Esophagus muscularis mucosa (tissue), 4 donors: ENCODE data around the gene RASD1. TPM values are rescaled to one million over a fixed set of nuclear protein-coding genes. Genes with fewer than 3 reads are reported as not detected.

Experiments
- DNase-seq: peaks from one replicate; pipeline ENCODE4 v3.0.0-alpha.2; 2017; ENCODE audit errors: extremely low spot score
- H3K27ac ChIP-seq, 4 donors: fragments of 200-600 bp; sonication (generic); replicated peaks in 1 of 4; 1 replicate in 3 of 4; 2 replicates in 1 of 4; pipeline ENCODE4 v1.5.1; 2016 to 2019; ENCODE audit warnings: mild to moderate bottlenecking in 1 of 4
- H3K27me3 ChIP-seq, 4 donors: fragments of 200-600 bp; sonication (generic); one replicate each; pipeline versions ENCODE4 v1.5.1 to v1.6.0; 2016 to 2019
- H3K36me3 ChIP-seq, 4 donors: fragments of 200-600 bp; sonication (generic); one replicate each; pipeline ENCODE4 v1.5.1; 2016 to 2019
- H3K4me1 ChIP-seq, 4 donors: fragments of 200-600 bp; sonication (generic); one replicate each; pipeline ENCODE4 v1.5.1; 2016 to 2019
- H3K4me3 ChIP-seq, 4 donors: fragments of 200-600 bp; sonication (generic); 1 replicate in 2 of 4; 2 replicates in 2 of 4; pipeline ENCODE4 v1.5.1; 2016 to 2019; ENCODE audit warnings: mild to moderate bottlenecking in 4 of 4, moderate library complexity in 1 of 4
- H3K9me3 ChIP-seq, 4 donors: fragments of 200-600 bp; sonication (generic); 1 replicate in 3 of 4; 2 replicates in 1 of 4; pipeline ENCODE4 v1.5.1; 2016 to 2019
- EP300 ChIP-seq: sonication (generic); formaldehyde crosslinking; IDR thresholded peaks from one replicate; pipeline ENCODE4 v1.6.1; 2017; ENCODE audit warnings: antibody characterized with exemption
- POLR2A ChIP-seq: fragments of 450-650 bp; IDR thresholded peaks from one replicate; pipeline ENCODE4 v1.6.1; 2017; ENCODE audit warnings: antibody characterized with exemption, moderate library complexity, mild to moderate bottlenecking, low read depth
- POLR2AphosphoS5 ChIP-seq, 2 donors: sonication (generic); formaldehyde crosslinking; IDR thresholded peaks; one replicate each; pipeline ENCODE4 v1.6.1; 2017; ENCODE audit warnings: antibody characterized with exemption in 2 of 2
- WGBS: methylation state at CpG from one replicate; pipeline ENCODE4 v1.1.5; 2018; 5-methylcytosine and 5-hydroxymethylcytosine counted together
- intact Hi-C: fragments of 100-400 bp; cut with DNase I; formaldehyde crosslinking; loops from one replicate; pipeline ENCODE4 v1.15.1; 2023
- total RNA-seq, 4 donors: library from RNA; depleted of rRNA; stranded (reverse); fragments of >200 nt; gene quantifications; one replicate each; pipeline versions ENCODE4 v1.1.0 to v1.2.1, GENCODE V29; 2016
- TF ChIP-seq, protein P1 (sequence below), 3 experiments: fragments of 200-600 bp in 2 of 3; fragments of 450-650 bp in 1 of 3; sonication (generic) in 2 of 3; IDR thresholded peaks; one replicate each; pipeline ENCODE4 v1.5.1; 2017 to 2019; ENCODE audit warnings: antibody characterized with exemption in 3 of 3, mild to moderate bottlenecking in 2 of 3, moderate library complexity in 1 of 3

RASD1 gene
- total RNA-seq, 4 donors from 2014 or later = 5.0 to 17.9 (median 13.3) TPM

GRCh38 chr17:17502741-17503565 lies 6.8 kb upstream of the RASD1 start:
- TF ChIP-seq, protein P1, sequence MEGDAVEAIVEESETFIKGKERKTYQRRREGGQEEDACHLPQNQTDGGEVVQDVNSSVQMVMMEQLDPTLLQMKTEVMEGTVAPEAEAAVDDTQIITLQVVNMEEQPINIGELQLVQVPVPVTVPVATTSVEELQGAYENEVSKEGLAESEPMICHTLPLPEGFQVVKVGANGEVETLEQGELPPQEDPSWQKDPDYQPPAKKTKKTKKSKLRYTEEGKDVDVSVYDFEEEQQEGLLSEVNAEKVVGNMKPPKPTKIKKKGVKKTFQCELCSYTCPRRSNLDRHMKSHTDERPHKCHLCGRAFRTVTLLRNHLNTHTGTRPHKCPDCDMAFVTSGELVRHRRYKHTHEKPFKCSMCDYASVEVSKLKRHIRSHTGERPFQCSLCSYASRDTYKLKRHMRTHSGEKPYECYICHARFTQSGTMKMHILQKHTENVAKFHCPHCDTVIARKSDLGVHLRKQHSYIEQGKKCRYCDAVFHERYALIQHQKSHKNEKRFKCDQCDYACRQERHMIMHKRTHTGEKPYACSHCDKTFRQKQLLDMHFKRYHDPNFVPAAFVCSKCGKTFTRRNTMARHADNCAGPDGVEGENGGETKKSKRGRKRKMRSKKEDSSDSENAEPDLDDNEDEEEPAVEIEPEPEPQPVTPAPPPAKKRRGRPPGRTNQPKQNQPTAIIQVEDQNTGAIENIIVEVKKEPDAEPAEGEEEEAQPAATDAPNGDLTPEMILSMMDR (IDR thresholded peaks at IDR 0.05) = no peak
- TF ChIP-seq POLR2A (no peak), EP300 (no peak), POLR2AphosphoS5 (IDR thresholded peaks at IDR 0.05) (no peak)
- DNase-seq = no peak
- Histone ChIP-seq H3K27me3 (no peaks in the 10 kb centered on the region), H3K36me3 (peaks cover 0 to under 1% (median 0%) of the 10 kb centered on the region in 4 donors), H3K4me1 (peaks cover 0 to 4% (median 0%) of the 10 kb centered on the region in 4 donors), H3K4me3 (no peak overlapping the region), H3K9me3 (no peaks in the 10 kb centered on the region), H3K27ac (no peak overlapping the region)
- 91% methylated on average over 21 of the region's 21 CpGs for WGBS
- intact Hi-C loops = loop anchor here (5.0 kb wide), 1 partner anchor 139 kb away; no protein-coding TSS in a partner anchor

DNA sequence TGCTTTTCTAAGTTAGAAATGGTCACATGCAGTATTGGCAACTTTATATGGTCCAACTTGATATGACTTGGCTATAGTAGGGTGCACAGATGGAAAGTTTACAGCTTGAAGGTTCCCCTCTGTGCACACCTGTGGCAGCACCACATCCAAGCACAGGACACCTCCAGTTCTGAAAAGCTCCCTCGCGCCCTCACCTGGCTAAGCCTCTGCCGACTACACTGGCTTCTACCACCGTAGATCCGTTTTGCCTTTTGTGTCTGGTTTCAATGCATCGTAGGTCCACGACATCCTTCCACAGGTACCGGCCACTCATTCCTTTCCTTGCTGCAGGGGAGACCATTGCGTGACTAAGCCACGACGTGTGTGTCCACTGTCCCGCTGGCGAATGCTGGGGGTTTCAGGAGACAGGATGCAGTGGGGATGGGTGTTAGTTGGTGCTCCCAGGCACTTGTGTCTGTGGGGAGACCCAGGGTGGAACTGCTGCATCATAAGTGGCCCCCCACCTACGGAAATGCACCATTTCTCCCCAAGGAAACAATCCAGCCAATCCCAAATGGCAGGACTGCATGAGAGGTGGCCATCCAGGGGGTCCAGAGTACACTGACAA lies 4.9 kb upstream of the RASD1 start:
- no peaks in the 10 kb centered on the region for H3K36me3 ChIP-seq
- intact Hi-C loops = loop anchor here (5.0 kb wide), 1 partner anchor 141 kb away; no protein-coding TSS in a partner anchor
- no peaks in the 10 kb centered on the region for H3K27me3 ChIP-seq
- no peak for TF ChIP-seq POLR2A
- TF ChIP-seq EP300 = no peak
- TF ChIP-seq, protein P1 (IDR thresholded peaks at IDR 0.05) = no peak
- no peak for TF ChIP-seq POLR2AphosphoS5 (IDR thresholded peaks at IDR 0.05)
- no peak overlapping the region for H3K27ac ChIP-seq
- no peak for DNase-seq
- H3K4me3 ChIP-seq = no peak overlapping the region
- peaks cover 8 to 12% (median 10%) of the 10 kb centered on the region in 4 donors for H3K4me1 ChIP-seq
- 43% methylated on average over 14 of the region's 14 CpGs for WGBS
- H3K9me3 ChIP-seq = no peaks in the 10 kb centered on the region

DNA sequence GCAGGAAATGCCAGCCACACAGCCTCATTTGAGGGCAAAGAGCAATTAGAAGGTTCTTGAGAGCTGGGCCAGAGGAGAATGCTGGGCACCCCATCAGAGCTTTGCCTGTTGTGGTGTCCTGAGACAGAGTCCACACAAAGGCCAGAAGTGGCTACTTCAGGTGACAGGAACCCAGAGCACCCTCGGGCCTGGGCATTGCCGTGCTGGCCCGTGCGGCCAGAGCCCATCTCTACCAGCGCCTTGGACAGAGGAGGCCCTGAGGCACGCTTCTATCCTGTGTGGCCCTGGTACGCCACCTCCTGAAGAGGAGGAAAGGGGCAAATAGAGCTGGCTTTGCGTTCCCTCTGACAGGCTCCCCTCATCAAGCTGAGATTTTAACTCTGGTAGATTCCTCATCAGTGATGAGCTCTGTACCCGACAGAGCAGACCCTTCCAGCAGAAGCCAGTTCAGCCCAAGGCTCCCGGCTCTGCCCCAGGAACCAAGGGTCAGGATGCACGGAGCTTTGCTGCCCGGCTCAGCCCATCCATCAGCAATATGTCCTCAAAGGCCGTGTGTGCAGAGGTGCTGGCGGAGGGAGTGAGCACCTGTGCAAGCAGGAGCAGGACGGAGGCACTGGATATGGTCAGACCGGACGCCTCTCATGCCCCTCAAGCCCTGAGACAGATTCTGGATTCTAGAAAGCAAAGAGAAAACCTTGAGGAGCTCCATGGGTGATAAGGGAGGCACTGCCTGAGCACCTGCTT lies 3.4 kb upstream of the RASD1 start:
- TF ChIP-seq, protein P1 (IDR thresholded peaks at IDR 0.05) = no peak
- TF ChIP-seq POLR2AphosphoS5 (IDR thresholded peaks at IDR 0.05) (no peak), POLR2A (no peak), EP300 (no peak)
- Histone ChIP-seq H3K4me1 (peaks cover 21 to 27% (median 25%) of the 10 kb centered on the region in 4 donors), H3K27me3 (no peaks in the 10 kb centered on the region), H3K4me3 (no peak overlapping the region), H3K27ac (no peak overlapping the region), H3K36me3 (no peaks in the 10 kb centered on the region), H3K9me3 (no peaks in the 10 kb centered on the region)
- intact Hi-C loops = loop anchor here (5.0 to 10.0 kb wide), 2 partner anchors 143 to 145 kb away; no protein-coding TSS in a partner anchor
- WGBS = 80% methylated on average over 2 of the region's 17 CpGs
- DNase-seq = no peak

GRCh38 chr17:17498606-17499301 lies 2.6 kb upstream of the RASD1 start:
- H3K27me3 ChIP-seq = no peaks in the 10 kb centered on the region
- H3K4me1 ChIP-seq = peaks cover 23 to 32% (median 28%) of the 10 kb centered on the region in 4 donors
- H3K4me3 ChIP-seq = no peak overlapping the region
- no peak for DNase-seq
- H3K9me3 ChIP-seq = no peaks in the 10 kb centered on the region
- WGBS = 91% methylated on average over 16 of the region's 16 CpGs
- TF ChIP-seq EP300 (no peak), POLR2A (no peak)
- H3K36me3 ChIP-seq = no peaks in the 10 kb centered on the region
- no peak overlapping the region for H3K27ac ChIP-seq
- intact Hi-C loops = loop anchor here (10.0 kb wide), 1 partner anchor 144 kb away; no protein-coding TSS in a partner anchor
